Thyroid gland (tissue), 4 donors: ENCODE measurements around the gene GDPD5.

Experiments used
- POLR2A ChIP-seq, 2 donors: fragments of 450-650 bp; IDR thresholded peaks; one replicate each; pipeline ENCODE4 v1.6.1; 2017; ENCODE audit warnings: antibody characterized with exemption in 2 of 2, mild to moderate bottlenecking in 2 of 2, moderate library complexity in 1 of 2
- TF ChIP-seq, protein P1 (sequence below), 6 experiments: fragments of 200-600 bp in 3 of 6; fragments of 450-650 bp in 3 of 6; sonication (generic) in 3 of 6; IDR thresholded peaks; one replicate each; pipeline ENCODE4 v1.5.1; 2016 to 2019; ENCODE audit warnings: antibody characterized with exemption in 6 of 6, mild to moderate bottlenecking in 2 of 6, inconsistent platforms in 1 of 6, moderate library complexity in 1 of 6

DNA sequence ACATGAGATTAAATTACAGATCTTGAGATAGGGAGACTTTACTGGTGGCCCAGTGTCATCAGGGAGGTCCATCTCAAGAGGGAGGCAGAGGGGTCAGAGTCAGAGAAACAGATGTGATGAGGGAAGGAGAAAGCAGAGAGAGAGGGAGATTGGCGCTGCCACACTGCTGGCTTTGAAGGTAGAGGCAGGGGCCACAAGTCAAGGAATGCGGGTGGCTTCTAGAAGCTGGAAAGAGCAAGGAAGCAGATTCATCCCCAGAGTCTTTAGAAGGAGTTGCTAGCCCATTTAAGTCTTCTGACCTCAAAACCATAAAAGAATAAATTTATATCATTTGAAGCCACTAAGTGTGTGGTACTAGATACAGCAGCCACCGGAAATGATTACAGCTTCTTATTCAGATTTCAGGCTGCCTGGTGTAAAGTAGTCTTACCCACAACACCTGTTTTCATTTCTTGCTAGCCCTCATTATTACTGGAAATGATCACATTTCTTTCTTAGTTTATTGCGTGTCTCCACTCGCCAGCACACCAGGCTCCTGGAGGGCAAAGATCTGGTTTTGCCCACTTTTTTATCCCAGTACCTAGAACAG lies 23.7 kb upstream of the GDPD5 start:
- TF ChIP-seq, protein P1, sequence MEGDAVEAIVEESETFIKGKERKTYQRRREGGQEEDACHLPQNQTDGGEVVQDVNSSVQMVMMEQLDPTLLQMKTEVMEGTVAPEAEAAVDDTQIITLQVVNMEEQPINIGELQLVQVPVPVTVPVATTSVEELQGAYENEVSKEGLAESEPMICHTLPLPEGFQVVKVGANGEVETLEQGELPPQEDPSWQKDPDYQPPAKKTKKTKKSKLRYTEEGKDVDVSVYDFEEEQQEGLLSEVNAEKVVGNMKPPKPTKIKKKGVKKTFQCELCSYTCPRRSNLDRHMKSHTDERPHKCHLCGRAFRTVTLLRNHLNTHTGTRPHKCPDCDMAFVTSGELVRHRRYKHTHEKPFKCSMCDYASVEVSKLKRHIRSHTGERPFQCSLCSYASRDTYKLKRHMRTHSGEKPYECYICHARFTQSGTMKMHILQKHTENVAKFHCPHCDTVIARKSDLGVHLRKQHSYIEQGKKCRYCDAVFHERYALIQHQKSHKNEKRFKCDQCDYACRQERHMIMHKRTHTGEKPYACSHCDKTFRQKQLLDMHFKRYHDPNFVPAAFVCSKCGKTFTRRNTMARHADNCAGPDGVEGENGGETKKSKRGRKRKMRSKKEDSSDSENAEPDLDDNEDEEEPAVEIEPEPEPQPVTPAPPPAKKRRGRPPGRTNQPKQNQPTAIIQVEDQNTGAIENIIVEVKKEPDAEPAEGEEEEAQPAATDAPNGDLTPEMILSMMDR (IDR thresholded peaks at IDR 0.05) = no peak
- TF ChIP-seq POLR2A (IDR thresholded peaks at IDR 0.05) = no peak
